Neutrophil (primary cell): Measurements from ENCODE around the gene CXADR.

Experiments used
- H3K27ac ChIP-seq: fragments of 200-600 bp; sonication (generic); 2 replicates; pipeline ENCODE4 v1.5.1; 2016; ENCODE audit warnings: mild to moderate bottlenecking, moderate library complexity
- H3K27me3 ChIP-seq: fragments of 200-600 bp; sonication (generic); 2 replicates; pipeline ENCODE4 v1.6.0; 2016; ENCODE audit warnings: mild to moderate bottlenecking
- H3K36me3 ChIP-seq: fragments of 200-600 bp; sonication (generic); 2 replicates; pipeline ENCODE4 v1.5.1; 2017
- H3K4me1 ChIP-seq, 2 experiments: fragments of 200-600 bp in 1 of 2; sonication (generic) in 1 of 2; 1 replicate in 1 of 2; 2 replicates in 1 of 2; pipeline versions ENCODE4 v1.5.1 to v1.6.1; 2013 to 2016; ENCODE audit warnings: low read depth in 1 of 2, low read length in 1 of 2, mild to moderate bottlenecking in 1 of 2, moderate library complexity in 1 of 2; ENCODE audit not compliant: control insufficient read depth in 1 of 2, insufficient read depth in 1 of 2
- H3K4me3 ChIP-seq, 2 experiments: fragments of 200-600 bp in 1 of 2; sonication (generic) in 1 of 2; 1 replicate in 1 of 2; 2 replicates in 1 of 2; pipeline ENCODE4 v1.5.1; 2013 to 2016; ENCODE audit warnings: low read depth in 1 of 2, low read length in 1 of 2, mild to moderate bottlenecking in 1 of 2, moderate library complexity in 1 of 2
- H3K9me3 ChIP-seq: fragments of 200-600 bp; sonication (generic); 2 replicates; pipeline ENCODE4 v1.5.1; 2016
- CTCF ChIP-seq: fragments of 200-600 bp; sonication (generic); IDR thresholded peaks from 2 replicates; pipeline ENCODE4 v1.5.1; 2016; ENCODE audit warnings: antibody characterized with exemption

CXADR gene

DNA sequence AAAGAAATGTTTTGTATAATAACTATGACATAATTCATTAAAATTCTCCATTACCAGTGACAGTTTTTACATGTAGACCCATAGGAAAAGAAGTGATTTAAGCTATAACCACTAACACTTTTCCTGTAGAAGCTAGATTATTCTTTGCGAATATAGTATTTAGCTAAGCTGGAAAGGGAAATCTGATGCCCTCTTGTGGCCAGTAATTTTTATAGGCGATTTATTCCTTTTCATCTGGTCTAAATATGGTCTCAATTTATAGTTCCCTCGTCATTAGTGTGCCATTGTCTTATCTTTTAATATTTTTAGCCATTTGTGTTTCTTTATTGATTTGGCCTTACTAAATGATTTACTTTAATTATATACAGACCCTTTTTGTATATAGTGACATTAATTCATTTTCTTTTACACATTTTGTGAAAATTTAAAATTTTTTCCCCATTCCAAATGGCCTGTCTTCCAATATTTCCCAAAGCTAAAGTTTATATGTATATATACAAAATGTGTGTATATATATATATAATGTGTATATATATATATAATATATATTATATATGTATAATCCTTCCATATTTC is 73.1 kb downstream of the CXADR start:
- Histone ChIP-seq H3K27ac (no peak overlapping the region), H3K4me3 (no peak overlapping the region), H3K4me1 (peaks cover 4 to 6% of the 10 kb centered on the region in 2 experiments), H3K27me3 (no peaks in the 10 kb centered on the region), H3K9me3 (no peaks in the 10 kb centered on the region), H3K36me3 (no peaks in the 10 kb centered on the region)
- TF ChIP-seq CTCF = no peak

DNA sequence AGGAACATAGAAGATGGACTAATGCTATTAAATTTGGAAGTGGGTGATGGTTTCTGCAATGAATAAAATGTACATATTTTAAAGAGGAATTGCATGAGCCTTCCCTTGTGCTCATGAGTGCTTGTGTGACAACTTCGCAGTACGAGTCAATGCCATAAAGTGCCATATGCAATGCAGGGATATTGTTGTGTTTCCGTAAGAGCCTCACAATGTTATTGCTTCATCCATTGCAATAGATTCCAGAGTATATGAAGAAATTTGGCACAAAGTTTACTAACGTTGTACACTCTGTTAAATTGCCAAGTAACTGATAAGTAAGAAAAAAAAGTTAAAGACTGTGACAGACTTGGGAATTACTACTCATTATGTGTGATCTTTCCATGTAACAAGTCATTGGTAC is 77.6 kb downstream of the CXADR start:
- TF ChIP-seq CTCF = no peak

DNA sequence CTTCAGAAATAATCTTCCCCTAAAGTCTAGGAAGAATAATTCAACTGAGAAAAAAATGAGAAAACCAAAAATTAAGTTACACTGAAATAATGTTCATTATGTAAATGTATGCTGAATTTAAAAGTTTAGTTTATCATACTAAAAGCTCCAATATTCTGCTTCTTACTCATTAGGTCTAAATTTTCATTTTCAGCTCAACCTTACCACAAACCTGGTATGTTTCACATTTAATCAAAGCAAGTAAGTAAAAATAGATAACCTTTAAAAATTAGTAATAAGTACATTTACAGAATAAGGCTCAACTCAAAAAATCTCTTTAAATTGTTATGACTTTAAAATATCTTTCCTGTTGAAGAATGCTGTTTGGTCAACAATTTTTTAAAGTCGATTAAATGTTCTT is 84.8 kb downstream of the CXADR start:
- Histone ChIP-seq H3K9me3 (no peaks in the 10 kb centered on the region), H3K4me1 (no peaks in the 10 kb centered on the region), H3K27ac (no peak overlapping the region), H3K36me3 (peaks cover 19% of the 10 kb centered on the region), H3K4me3 (no peak overlapping the region), H3K27me3 (no peaks in the 10 kb centered on the region)
- TF ChIP-seq CTCF = no peak

More for the DNA sequence above, 77.6 kb downstream of the CXADR start:
- H3K27me3 ChIP-seq = no peaks in the 10 kb centered on the region
- H3K4me1 ChIP-seq = peaks cover 4 to 6% of the 10 kb centered on the region in 2 experiments
- no peak overlapping the region for H3K4me3 ChIP-seq
- H3K9me3 ChIP-seq = no peaks in the 10 kb centered on the region
- no peak overlapping the region for H3K27ac ChIP-seq
- peaks cover 14% of the 10 kb centered on the region for H3K36me3 ChIP-seq

DNA sequence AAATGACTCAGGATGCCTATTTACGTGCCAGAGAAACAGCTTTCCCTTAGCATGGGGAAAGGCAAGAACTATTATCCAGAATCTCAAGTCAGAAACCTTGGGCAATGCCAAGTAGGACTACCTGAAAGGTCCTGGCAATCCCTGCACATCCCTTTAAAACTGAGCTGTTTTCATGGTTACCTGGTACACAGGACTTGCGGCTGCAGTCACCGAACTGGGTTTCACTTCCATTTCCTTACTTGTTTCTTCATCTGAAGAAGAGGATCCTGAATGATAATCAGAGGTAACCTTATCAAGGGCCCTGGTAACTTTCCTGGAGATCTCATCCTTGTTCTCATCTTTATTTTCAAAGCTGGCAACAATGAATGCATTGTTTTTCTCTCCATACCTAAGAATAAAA is 85.6 kb downstream of the CXADR start:
- TF ChIP-seq CTCF = no peak
- no peaks in the 10 kb centered on the region for H3K27me3 ChIP-seq
- H3K27ac ChIP-seq = no peak overlapping the region
- no peaks in the 10 kb centered on the region for H3K4me1 ChIP-seq
- H3K9me3 ChIP-seq = no peaks in the 10 kb centered on the region
- peaks cover 20% of the 10 kb centered on the region for H3K36me3 ChIP-seq
- no peak overlapping the region for H3K4me3 ChIP-seq

DNA sequence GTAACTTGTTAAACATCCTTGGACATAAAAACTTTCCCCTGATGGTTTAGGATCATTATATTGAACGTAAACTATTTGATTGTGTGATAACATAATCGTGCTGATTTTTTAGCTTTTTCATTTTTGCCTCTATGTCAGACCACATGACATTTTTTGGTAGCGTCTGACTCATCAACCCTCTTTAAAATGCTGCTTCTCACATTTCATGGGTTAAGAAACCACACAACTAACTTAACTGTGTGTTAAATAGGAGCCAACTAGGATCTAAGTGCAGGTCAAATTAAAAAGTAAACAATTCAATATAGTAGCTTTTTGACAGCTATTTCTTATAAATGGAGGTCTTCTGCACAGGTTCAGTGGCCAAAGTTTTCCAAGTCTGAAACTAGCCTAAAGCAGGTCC is 90.0 kb downstream of the CXADR start:
- Histone ChIP-seq H3K27ac (no peak overlapping the region), H3K4me1 (no peaks in the 10 kb centered on the region), H3K4me3 (no peak overlapping the region), H3K27me3 (no peaks in the 10 kb centered on the region), H3K36me3 (peaks cover 25% of the 10 kb centered on the region), H3K9me3 (no peaks in the 10 kb centered on the region)
- TF ChIP-seq CTCF = no peak

DNA sequence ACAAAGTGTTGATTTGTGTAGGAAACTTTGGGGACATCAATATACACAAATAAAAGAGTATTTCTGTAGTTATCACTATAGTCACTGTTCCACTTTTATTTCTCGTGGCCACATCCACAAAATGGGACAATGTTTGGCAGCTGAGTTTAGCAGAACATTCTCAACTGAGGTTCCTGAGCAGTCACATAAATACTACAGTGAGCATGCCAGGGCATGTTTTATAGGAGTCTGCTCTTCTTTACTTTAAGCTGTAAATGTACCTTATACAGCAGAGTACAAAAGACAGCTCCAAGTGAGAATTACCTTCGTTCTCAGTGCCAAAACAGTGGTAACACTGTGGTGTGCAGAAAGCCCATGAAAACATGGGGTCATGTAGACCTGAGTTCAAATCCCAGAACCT is 94.8 kb downstream of the CXADR start:
- TF ChIP-seq CTCF = no peak
- Histone ChIP-seq H3K4me1 (peaks cover 10 to 12% of the 10 kb centered on the region in 2 experiments), H3K36me3 (peaks cover 21% of the 10 kb centered on the region), H3K27ac (no peak overlapping the region), H3K4me3 (no peak overlapping the region), H3K27me3 (peaks cover 22% of the 10 kb centered on the region), H3K9me3 (no peaks in the 10 kb centered on the region)
